Natural killer cell (primary cell): ENCODE measurements around the gene LEAP2. TPM values are rescaled to one million over a fixed set of nuclear protein-coding genes. Genes with fewer than 3 reads are reported as not detected.

ENCODE experiments used
- ATAC-seq, 3 donors: fragments of 150-1000 bp in 2 of 3; fragments of 200-7000 bp in 1 of 3; cut with Tn5 transposase; 1 replicate in 1 of 3; 2 replicates in 2 of 3; pipeline ENCODE4 v1.10.0; 2021; ENCODE audit warnings: mild to moderate bottlenecking in 2 of 3, moderate library complexity in 2 of 3
- DNase-seq, 2 donors: peaks; one replicate each; pipeline versions ENCODE4 v3.0.0 to v3.0.0-alpha.2; 2013 to 2021; ENCODE audit warnings: mixed read lengths in 1 of 2
- H3K27ac ChIP-seq: one replicate; pipeline ENCODE4 v1.5.1; 2013; ENCODE audit warnings: mild to moderate bottlenecking, low read length
- H3K27me3 ChIP-seq: one replicate; pipeline ENCODE4 v1.6.1; 2013; ENCODE audit warnings: low read length; ENCODE audit not compliant: control insufficient read depth, insufficient read depth
- H3K36me3 ChIP-seq: one replicate; pipeline ENCODE4 v1.6.1; 2013; ENCODE audit warnings: low read length; ENCODE audit not compliant: control insufficient read depth, insufficient read depth
- H3K4me1 ChIP-seq: one replicate; pipeline ENCODE4 v1.6.1; 2013; ENCODE audit warnings: low read length; ENCODE audit not compliant: control insufficient read depth, insufficient read depth
- H3K4me3 ChIP-seq: one replicate; pipeline ENCODE4 v1.5.1; 2013; ENCODE audit warnings: low read length
- H3K9me3 ChIP-seq: one replicate; pipeline ENCODE4 v1.6.1; 2013; ENCODE audit warnings: low read length; ENCODE audit not compliant: control insufficient read depth, insufficient read depth
- H3K27ac Mint-ChIP-seq, 2 donors: one replicate each; pipeline ENCODE4 v1.8.0; 2022; ENCODE audit warnings: mild to moderate bottlenecking in 2 of 2, mixed read lengths in 2 of 2, moderate library complexity in 1 of 2
- H3K27me3 Mint-ChIP-seq, 2 donors: one replicate each; pipeline ENCODE4 v1.8.0; 2022; ENCODE audit warnings: low read depth in 2 of 2, mixed read lengths in 2 of 2
- H3K36me3 Mint-ChIP-seq: one replicate; pipeline ENCODE4 v1.8.0; 2022; ENCODE audit warnings: mixed read lengths
- H3K4me1 Mint-ChIP-seq, 2 donors: one replicate each; pipeline ENCODE4 v1.8.0; 2022; ENCODE audit warnings: mixed read lengths in 2 of 2
- H3K4me3 Mint-ChIP-seq: one replicate; pipeline ENCODE4 v1.8.0; 2022; ENCODE audit warnings: mild to moderate bottlenecking, moderate library complexity, mixed read lengths
- H3K9me3 Mint-ChIP-seq, 2 donors: one replicate each; pipeline ENCODE4 v1.8.0; 2022; ENCODE audit warnings: mixed read lengths in 2 of 2
- WGBS: methylation state at CpG from one replicate; pipeline ENCODE4 v1.1.7; 2013; ENCODE audit warnings: missing lambda C conversion rate; ENCODE audit not compliant: insufficient coverage; 5-methylcytosine and 5-hydroxymethylcytosine counted together
- intact Hi-C: fragments of 100-400 bp; cut with micrococcal nuclease; formaldehyde crosslinking; loops from one replicate; pipeline ENCODE4 v1.14.2; 2022
- total RNA-seq, 4 donors: library from RNA; stranded (reverse); fragments of 120-200 nt in 1 of 4; gene quantifications; one replicate each; pipeline versions ENCODE4 v1.2.3 to v1.2.4, GENCODE V29; 2013 to 2022
- TF ChIP-seq, protein P1 (sequence below): fragments of 200-600 bp; IDR thresholded peaks from one replicate; pipeline ENCODE4 v1.8.0; 2022; ENCODE audit warnings: antibody characterized with exemption

LEAP2 gene
- total RNA-seq, 3 donors from 2014 or later (not counting 1 experiment from before 2014, with no cell fraction given), result 0.70 to 1.3 (median 1.2) TPM

DNA sequence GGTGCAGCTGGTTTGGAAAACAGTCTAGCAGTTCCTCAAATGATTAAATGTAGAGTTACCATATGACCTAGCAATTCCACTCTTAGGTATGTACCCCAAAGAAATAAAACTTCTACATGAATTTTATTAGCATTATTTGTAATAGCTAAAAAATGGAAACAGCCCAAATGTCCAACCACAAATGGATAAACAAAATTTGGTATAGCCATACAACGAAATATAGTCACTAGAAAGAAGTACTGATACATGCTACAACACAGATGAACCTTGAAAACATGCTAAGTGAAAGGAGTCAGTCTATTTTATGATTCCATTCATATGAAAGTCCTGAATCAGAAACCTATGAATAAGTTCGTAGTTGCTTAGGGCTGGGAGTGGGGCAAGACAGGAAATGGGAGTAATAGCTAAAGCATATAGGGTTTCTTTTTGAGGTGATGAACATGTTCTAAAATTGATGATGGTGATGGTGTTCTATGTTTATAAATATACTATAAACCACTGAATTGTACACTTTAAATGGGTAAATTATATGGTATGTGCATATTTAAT lies 13.5 kb upstream of the LEAP2 start:
- 64% methylated on average over 1 of the region's 2 CpGs for WGBS
- no peak overlapping the region for H3K4me3 Mint-ChIP-seq
- no peaks in the 10 kb centered on the region for H3K4me1 Mint-ChIP-seq
- Histone ChIP-seq H3K9me3 (no peaks in the 10 kb centered on the region), H3K27ac (no peak overlapping the region), H3K4me1 (no peaks in the 10 kb centered on the region), H3K27me3 (no peaks in the 10 kb centered on the region), H3K4me3 (no peak overlapping the region), H3K36me3 (no peaks in the 10 kb centered on the region)
- TF ChIP-seq, protein P1, sequence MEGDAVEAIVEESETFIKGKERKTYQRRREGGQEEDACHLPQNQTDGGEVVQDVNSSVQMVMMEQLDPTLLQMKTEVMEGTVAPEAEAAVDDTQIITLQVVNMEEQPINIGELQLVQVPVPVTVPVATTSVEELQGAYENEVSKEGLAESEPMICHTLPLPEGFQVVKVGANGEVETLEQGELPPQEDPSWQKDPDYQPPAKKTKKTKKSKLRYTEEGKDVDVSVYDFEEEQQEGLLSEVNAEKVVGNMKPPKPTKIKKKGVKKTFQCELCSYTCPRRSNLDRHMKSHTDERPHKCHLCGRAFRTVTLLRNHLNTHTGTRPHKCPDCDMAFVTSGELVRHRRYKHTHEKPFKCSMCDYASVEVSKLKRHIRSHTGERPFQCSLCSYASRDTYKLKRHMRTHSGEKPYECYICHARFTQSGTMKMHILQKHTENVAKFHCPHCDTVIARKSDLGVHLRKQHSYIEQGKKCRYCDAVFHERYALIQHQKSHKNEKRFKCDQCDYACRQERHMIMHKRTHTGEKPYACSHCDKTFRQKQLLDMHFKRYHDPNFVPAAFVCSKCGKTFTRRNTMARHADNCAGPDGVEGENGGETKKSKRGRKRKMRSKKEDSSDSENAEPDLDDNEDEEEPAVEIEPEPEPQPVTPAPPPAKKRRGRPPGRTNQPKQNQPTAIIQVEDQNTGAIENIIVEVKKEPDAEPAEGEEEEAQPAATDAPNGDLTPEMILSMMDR, result no peak
- H3K27ac Mint-ChIP-seq, result no peak overlapping the region
- intact Hi-C loops, result no loop called here
- no peaks in the 10 kb centered on the region for H3K36me3 Mint-ChIP-seq
- ATAC-seq (no peak), DNase-seq (no peak)
- H3K27me3 Mint-ChIP-seq, result peaks cover 13 to 15% of the 10 kb centered on the region in 2 donors
- no peaks in the 10 kb centered on the region for H3K9me3 Mint-ChIP-seq

DNA sequence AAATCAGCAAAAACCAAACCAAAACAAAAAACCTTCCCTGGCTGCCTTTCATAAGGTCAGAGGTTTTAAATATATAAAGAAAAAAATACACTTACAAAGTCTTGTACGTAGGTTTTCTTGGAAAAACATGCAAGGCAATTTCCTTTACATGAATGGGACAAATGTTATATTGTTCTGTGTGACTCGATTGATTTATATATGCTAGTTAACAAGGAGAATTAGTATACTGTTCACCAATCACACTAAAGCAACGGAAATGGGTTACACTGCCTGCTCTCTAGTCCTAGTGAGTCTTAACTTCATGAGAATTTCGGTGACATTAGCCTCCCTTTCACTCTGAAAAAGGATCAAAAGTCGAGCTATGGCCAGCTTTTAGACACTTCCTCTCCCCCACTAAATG lies 12.7 kb upstream of the LEAP2 start:
- 64% methylated on average over 3 of the region's 5 CpGs for WGBS
- Mint-ChIP-seq H3K27ac (no peak overlapping the region), H3K27me3 (peaks cover 11 to 15% of the 10 kb centered on the region in 2 donors), H3K36me3 (no peaks in the 10 kb centered on the region), H3K9me3 (no peaks in the 10 kb centered on the region), H3K4me1 (peaks cover 6 to 7% of the 10 kb centered on the region in 2 donors), H3K4me3 (no peak overlapping the region)
- Histone ChIP-seq H3K4me1 (peaks cover 4% of the 10 kb centered on the region), H3K36me3 (no peaks in the 10 kb centered on the region), H3K27me3 (no peaks in the 10 kb centered on the region), H3K4me3 (no peak overlapping the region), H3K9me3 (no peaks in the 10 kb centered on the region), H3K27ac (no peak overlapping the region)
- intact Hi-C loops, result no loop called here
- TF ChIP-seq, protein P1, result no peak
- no peak for ATAC-seq
- DNase-seq, result no peak

DNA sequence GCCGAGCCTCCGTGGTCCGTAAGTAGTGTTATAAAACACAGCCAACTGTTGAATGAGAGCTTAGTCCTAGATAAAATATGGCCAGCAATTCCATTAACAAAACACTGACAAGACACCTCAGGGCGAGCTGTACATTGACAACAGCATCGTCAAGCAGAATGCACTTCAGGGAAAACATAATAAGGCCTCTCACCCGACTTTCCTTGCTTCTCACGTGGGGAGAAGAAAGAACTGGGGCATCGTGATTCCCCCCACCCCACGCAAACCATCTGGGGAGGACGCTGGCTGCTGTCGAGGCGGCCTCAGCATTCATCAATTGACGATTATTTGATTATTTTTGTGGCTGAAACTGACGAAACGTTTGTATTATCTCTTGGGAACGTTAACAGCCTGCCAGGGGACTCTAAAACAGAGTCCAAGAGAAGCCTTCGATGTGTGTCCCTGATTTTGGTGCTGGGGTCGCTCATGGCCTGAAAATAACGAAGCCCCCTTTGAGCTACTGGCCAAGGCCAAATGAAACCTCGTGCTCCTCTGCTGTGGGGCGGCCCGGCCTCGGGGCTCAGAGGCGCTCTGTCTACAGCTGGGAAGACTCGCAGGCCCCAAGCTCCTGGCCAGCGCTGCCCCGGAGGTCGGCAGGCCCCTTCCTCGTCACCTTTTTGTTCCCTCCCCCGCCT lies 7.7 kb upstream of the LEAP2 start:
- ATAC-seq (peak; percentile 16 to 25 (median 19)), DNase-seq (no peak)
- H3K4me1 ChIP-seq, result peaks cover 14% of the 10 kb centered on the region
- H3K9me3 Mint-ChIP-seq, result no peaks in the 10 kb centered on the region
- H3K27ac ChIP-seq, result peak overlapping the region; percentile 98
- peak overlapping the region; percentile 97 to 99 for H3K27ac Mint-ChIP-seq
- TF ChIP-seq, protein P1, result no peak
- 45% methylated on average over 29 of the region's 30 CpGs for WGBS
- peak overlapping the region; percentile 73 for H3K4me3 ChIP-seq
- no peaks in the 10 kb centered on the region for H3K27me3 ChIP-seq
- intact Hi-C loops, result loop anchor here (1.0 kb wide), 1 partner anchor 185 kb away; no protein-coding TSS in a partner anchor
- no peaks in the 10 kb centered on the region for H3K36me3 Mint-ChIP-seq
- peaks cover 5% of the 10 kb centered on the region for H3K36me3 ChIP-seq
- H3K27me3 Mint-ChIP-seq, result peaks cover 2 to 15% of the 10 kb centered on the region in 2 donors
- H3K4me1 Mint-ChIP-seq, result peaks cover 26 to 27% of the 10 kb centered on the region in 2 donors
- H3K9me3 ChIP-seq, result no peaks in the 10 kb centered on the region
- peak overlapping the region; percentile 100 for H3K4me3 Mint-ChIP-seq
